ENCODE data around the gene PPP2R2D. TPM values are rescaled to one million over a fixed set of nuclear protein-coding genes. Genes with fewer than 3 reads are reported as not detected.
"Not testable (repeated sequence)": the region's sequence is repeated elsewhere in the genome, so short reads cannot be mapped to it uniquely, and the experiment has no call there.

Gene PPP2R2D
- total RNA-seq, 1 donor, result 23.9 TPM

DNA sequence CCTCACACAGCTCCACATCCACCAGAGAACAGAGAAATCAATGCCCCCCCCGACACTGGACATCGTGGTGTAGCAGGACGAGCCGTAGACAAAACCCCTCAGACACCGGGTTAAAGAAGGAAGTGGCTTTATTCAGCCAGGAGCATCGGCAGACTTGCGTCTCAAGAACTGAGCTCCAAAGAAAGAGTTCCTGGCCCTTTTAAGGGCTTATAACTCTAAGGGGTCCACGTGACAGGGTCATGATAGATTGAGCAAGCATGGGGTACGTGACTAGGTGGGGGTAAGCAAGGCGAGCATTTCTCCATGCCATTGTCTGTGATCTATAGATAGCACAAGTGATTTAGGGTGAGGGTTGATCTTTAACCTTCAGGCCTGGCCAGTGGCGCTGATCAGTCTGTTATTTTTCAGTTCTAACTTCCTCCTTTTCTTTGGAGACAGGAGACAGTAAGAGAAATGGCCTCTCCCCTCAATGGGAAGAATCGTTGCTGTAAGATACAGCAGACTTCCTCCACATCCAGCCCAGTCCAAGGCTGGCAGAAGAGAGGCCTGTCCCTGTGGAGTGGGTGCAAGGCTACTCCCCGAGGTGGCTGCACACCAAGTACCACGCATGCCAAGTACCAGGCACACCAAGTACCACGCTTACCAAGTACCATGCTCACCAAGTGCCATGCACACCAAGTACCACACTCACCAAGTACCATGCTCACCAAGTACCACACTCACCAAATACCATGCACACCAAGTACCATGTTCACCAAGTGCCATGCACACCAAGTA lies 19.5 kb upstream of the PPP2R2D start:
- Histone ChIP-seq H3K4me2 (ENCODE audit: insufficient read depth, low read length) (no peak overlapping the region), H3K27me3 (ENCODE audit: insufficient read depth, low read length) (no peaks in the 10 kb centered on the region), H3K4me1 (ENCODE audit: insufficient read depth, low read length) (no peaks in the 10 kb centered on the region), H2AFZ (ENCODE audit: low read length) (no peak overlapping the region), H3K79me2 (ENCODE audit: insufficient read depth, low read length) (no peaks in the 10 kb centered on the region), H3K27ac (ENCODE audit: low read depth, low read length) (no peak overlapping the region), H3K4me3 (ENCODE audit: insufficient read depth, low read length) (no peak overlapping the region), H3K9me3 (ENCODE audit: low read depth, low read length) (no peaks in the 10 kb centered on the region), H3K36me3 (ENCODE audit: insufficient read depth, low read length) (no peaks in the 10 kb centered on the region), H4K20me1 (ENCODE audit: insufficient read depth, low read length) (no peaks in the 10 kb centered on the region)
- TF ChIP-seq CTCF (IDR thresholded peaks at IDR 0.05; ENCODE audit: extremely low read depth, low read depth, low read length), result no peak
- no peak for DNase-seq (ENCODE audit: insufficient read length, low spot score, missing footprints)

DNA sequence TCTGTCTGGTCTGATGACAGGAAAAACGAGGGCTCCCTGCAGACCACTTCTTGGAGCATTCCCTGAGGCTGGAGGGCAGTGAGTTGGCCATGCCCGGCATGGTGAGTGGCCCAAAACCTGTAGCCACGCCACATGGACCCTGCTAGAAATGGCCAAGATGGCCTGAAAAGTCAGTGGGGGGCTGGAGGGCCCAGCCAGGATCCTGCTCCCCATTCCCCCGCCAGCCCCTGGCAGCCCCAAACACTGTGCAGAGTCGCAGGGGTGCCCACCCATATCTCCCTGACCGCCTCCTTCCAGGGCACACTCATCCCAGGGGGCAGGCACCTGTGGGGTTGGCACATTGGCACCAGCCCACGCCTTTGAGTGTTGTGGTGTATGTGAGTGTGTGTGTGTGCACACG lies 18.7 kb upstream of the PPP2R2D start:
- no peak for DNase-seq (ENCODE audit: insufficient read length, low spot score, missing footprints)
- Histone ChIP-seq H3K4me1 (ENCODE audit: insufficient read depth, low read length) (no peaks in the 10 kb centered on the region), H4K20me1 (ENCODE audit: insufficient read depth, low read length) (no peaks in the 10 kb centered on the region), H2AFZ (ENCODE audit: low read length) (no peak overlapping the region), H3K9me3 (ENCODE audit: low read depth, low read length) (no peaks in the 10 kb centered on the region), H3K27me3 (ENCODE audit: insufficient read depth, low read length) (no peaks in the 10 kb centered on the region), H3K79me2 (ENCODE audit: insufficient read depth, low read length) (no peaks in the 10 kb centered on the region), H3K4me3 (ENCODE audit: insufficient read depth, low read length) (no peak overlapping the region), H3K27ac (ENCODE audit: low read depth, low read length) (no peak overlapping the region), H3K36me3 (ENCODE audit: insufficient read depth, low read length) (no peaks in the 10 kb centered on the region), H3K4me2 (ENCODE audit: insufficient read depth, low read length) (no peak overlapping the region)
- TF ChIP-seq CTCF (IDR thresholded peaks at IDR 0.05; ENCODE audit: extremely low read depth, low read depth, low read length), result no peak

DNA sequence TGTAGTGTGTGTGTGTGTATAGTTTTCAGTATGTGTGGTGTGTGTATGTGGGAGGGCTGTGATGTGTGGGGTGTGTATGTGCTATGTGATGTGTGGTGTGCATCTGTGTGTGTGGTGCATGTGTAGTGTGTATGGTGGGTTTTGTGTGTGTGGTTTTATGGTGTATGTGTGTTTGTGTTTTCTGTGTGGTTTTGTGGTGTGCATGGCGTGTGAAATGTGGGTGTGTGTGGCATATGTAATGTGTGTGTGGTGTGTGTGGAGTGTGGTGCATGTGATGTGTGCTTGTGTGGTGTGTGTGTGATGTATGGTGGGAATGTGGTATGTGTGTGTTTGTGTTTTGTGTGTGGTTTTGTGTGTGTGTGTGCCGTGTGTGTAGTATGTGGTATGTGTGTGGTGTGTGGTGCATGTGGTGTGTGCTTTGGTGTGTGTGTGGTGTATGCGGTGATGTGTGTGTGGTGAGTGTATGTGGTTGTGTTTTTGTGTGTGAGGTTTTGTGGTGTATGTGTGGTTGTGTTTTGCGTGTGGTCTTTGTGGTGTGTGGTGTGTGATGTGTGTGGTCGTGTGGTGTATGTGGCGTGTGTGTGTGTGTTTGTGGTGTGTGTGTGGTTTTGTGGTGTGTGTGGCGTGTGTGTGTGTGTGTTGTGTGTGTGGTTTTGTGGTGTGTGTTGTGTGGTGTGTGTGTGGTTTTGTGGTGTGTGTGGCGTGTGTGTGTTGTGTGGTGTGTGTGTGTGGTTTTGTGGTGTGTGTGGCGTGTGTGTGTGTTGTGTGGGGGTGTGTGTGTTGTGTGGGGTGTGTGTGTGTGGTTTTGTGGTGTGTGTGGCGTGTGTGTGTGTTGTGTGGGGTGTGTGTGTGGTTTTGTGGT lies 18.0 kb upstream of the PPP2R2D start:
- Histone ChIP-seq H4K20me1 (ENCODE audit: insufficient read depth, low read length) (no peaks in the 10 kb centered on the region), H3K27ac (ENCODE audit: low read depth, low read length) (no peak overlapping the region), H2AFZ (ENCODE audit: low read length) (no peak overlapping the region), H3K27me3 (ENCODE audit: insufficient read depth, low read length) (no peaks in the 10 kb centered on the region), H3K36me3 (ENCODE audit: insufficient read depth, low read length) (no peaks in the 10 kb centered on the region), H3K9me3 (ENCODE audit: low read depth, low read length) (no peaks in the 10 kb centered on the region), H3K79me2 (ENCODE audit: insufficient read depth, low read length) (no peaks in the 10 kb centered on the region), H3K4me2 (ENCODE audit: insufficient read depth, low read length) (no peak overlapping the region), H3K4me1 (ENCODE audit: insufficient read depth, low read length) (no peaks in the 10 kb centered on the region), H3K4me3 (ENCODE audit: insufficient read depth, low read length) (no peak overlapping the region)
- no peak for DNase-seq (ENCODE audit: insufficient read length, low spot score, missing footprints)
- TF ChIP-seq CTCF (IDR thresholded peaks at IDR 0.05; ENCODE audit: extremely low read depth, low read depth, low read length), result no peak

DNA sequence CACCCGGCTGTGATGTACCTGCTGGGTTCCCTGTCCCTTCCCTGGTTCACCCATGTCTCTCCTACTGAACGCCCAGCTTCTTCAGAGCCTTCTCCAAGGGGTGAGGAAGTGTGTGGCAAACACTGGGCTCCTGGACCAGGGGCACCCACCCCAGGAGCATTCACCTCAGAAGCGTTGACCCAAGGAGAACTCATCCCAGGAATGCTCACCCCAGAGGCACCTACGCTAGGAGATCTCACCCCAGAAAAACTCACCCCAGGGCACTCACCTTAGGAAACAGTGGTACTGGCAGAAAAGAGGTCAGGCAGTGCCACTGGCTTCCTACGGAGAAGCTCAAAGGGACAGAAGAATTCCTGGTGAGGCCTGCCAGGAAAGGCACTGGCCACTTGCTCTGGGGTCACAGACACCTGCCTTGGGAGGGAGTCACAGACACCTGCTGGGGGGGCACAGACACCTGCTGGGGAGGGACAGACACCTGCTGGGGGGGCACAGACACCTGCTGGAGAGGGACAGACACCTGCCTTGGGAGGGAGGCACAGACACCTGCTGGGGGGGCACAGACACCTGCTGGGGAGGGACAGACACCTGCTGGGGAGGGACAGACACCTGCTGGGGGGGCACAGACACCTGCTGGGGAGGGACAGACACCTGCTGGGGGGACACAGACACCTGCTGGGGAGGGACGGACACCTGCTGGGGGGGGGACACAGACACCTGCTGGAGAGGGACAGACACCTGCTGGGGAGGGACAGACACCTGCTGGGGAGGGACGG lies 17.0 kb upstream of the PPP2R2D start:
- not testable (repeated sequence) for H3K9me3 ChIP-seq (ENCODE audit: low read depth, low read length); H3K4me2 ChIP-seq (ENCODE audit: insufficient read depth, low read length); DNase-seq (ENCODE audit: insufficient read length, low spot score, missing footprints); H3K27ac ChIP-seq (ENCODE audit: low read depth, low read length); H3K79me2 ChIP-seq (ENCODE audit: insufficient read depth, low read length); H3K27me3 ChIP-seq (ENCODE audit: insufficient read depth, low read length); H4K20me1 ChIP-seq (ENCODE audit: insufficient read depth, low read length); H3K36me3 ChIP-seq (ENCODE audit: insufficient read depth, low read length); H2AFZ ChIP-seq (ENCODE audit: low read length); H3K4me3 ChIP-seq (ENCODE audit: insufficient read depth, low read length); H3K4me1 ChIP-seq (ENCODE audit: insufficient read depth, low read length)
